ENCODE measurements around the gene GRK5. TPM values are rescaled to one million over a fixed set of nuclear protein-coding genes. Genes with fewer than 3 reads are reported as not detected.

GRK5 gene
- total and polyA plus RNA-seq, 5 donors from 2014 or later, result 5.1 to 46.4 (median 14.5) TPM

GRCh38 chr10:119315128-119316001 is 108.0 kb downstream of the GRK5 start:
- no peak overlapping the region for H3K27ac ChIP-seq (ENCODE audit: insufficient read depth, low read length, poor library complexity, severe bottlenecking)
- H3K27me3 ChIP-seq (ENCODE audit: control insufficient read depth, insufficient read depth, low read length), result no peaks in the 10 kb centered on the region
- no peaks in the 10 kb centered on the region for H3K36me3 ChIP-seq (ENCODE audit: control insufficient read depth, insufficient read depth, low read length)
- peaks cover 42% of the 10 kb centered on the region for H3K4me1 ChIP-seq (ENCODE audit: control insufficient read depth, insufficient read depth, low read length, poor library complexity, severe bottlenecking)
- Mint-ChIP-seq H3K4me1 (peaks cover 5 to 79% (median 46%) of the 10 kb centered on the region in 4 donors), H3K27ac (peak overlapping the region; percentile 60 to 85 (median 64)), H3K4me3 (peak overlapping the region in 2 of 4 donors; percentile 10 to 64), H3K36me3 (peaks cover 14% of the 10 kb centered on the region), H3K9me3 (no peaks in the 10 kb centered on the region), H3K27me3 (no peaks in the 10 kb centered on the region)
- DNase-seq, result peak in 2 of 3 donors; percentile 23 to 69
- H3K4me3 ChIP-seq (ENCODE audit: low read depth, low read length), result no peak overlapping the region
- peak; percentile 81 to 87 for ATAC-seq (ENCODE audit: low read depth in 2 of 2)
- H3K9me3 ChIP-seq (ENCODE audit: control insufficient read depth in 2 of 2, low read length in 2 of 2), result no peaks in the 10 kb centered on the region

- Histone ChIP-seq H3K27ac (ENCODE audit: insufficient read depth, low read length, poor library complexity, severe bottlenecking) (no peak overlapping the region), H3K36me3 (ENCODE audit: control insufficient read depth, insufficient read depth, low read length) (no peaks in the 10 kb centered on the region), H3K9me3 (ENCODE audit: control insufficient read depth in 2 of 2, low read length in 2 of 2) (no peaks in the 10 kb centered on the region), H3K4me1 (ENCODE audit: control insufficient read depth, insufficient read depth, low read length, poor library complexity, severe bottlenecking) (peaks cover 42% of the 10 kb centered on the region), H3K27me3 (ENCODE audit: control insufficient read depth, insufficient read depth, low read length) (no peaks in the 10 kb centered on the region), H3K4me3 (ENCODE audit: low read depth, low read length) (no peak overlapping the region)
- peaks cover 12% of the 10 kb centered on the region for H3K36me3 Mint-ChIP-seq
- no peaks in the 10 kb centered on the region for H3K27me3 Mint-ChIP-seq
- H3K4me3 Mint-ChIP-seq, result no peak overlapping the region
- peaks cover 5 to 78% (median 42%) of the 10 kb centered on the region in 4 donors for H3K4me1 Mint-ChIP-seq
- H3K27ac Mint-ChIP-seq, result peak overlapping the region in 2 of 3 donors; percentile 64 to 79
- no peaks in the 10 kb centered on the region for H3K9me3 Mint-ChIP-seq
- DNase-seq (no peak), ATAC-seq (ENCODE audit: low read depth in 2 of 2) (no peak)
These were observed 108.6 kb downstream of the GRK5 start for GRCh38 chr10:119316002-119316358.

- Histone ChIP-seq H3K9me3 (ENCODE audit: control insufficient read depth in 2 of 2, low read length in 2 of 2) (no peaks in the 10 kb centered on the region), H3K4me1 (ENCODE audit: control insufficient read depth, insufficient read depth, low read length, poor library complexity, severe bottlenecking) (peaks cover 42% of the 10 kb centered on the region), H3K4me3 (ENCODE audit: low read depth, low read length) (no peak overlapping the region), H3K36me3 (ENCODE audit: control insufficient read depth, insufficient read depth, low read length) (no peaks in the 10 kb centered on the region), H3K27ac (ENCODE audit: insufficient read depth, low read length, poor library complexity, severe bottlenecking) (no peak overlapping the region), H3K27me3 (ENCODE audit: control insufficient read depth, insufficient read depth, low read length) (no peaks in the 10 kb centered on the region)
- H3K36me3 Mint-ChIP-seq, result peaks cover 16% of the 10 kb centered on the region
- peaks cover 5 to 77% (median 43%) of the 10 kb centered on the region in 4 donors for H3K4me1 Mint-ChIP-seq
- H3K27ac Mint-ChIP-seq, result peak overlapping the region in 2 of 3 donors; percentile 15 to 17
- no peak overlapping the region for H3K4me3 Mint-ChIP-seq
- H3K27me3 Mint-ChIP-seq, result no peaks in the 10 kb centered on the region
- DNase-seq, result no peak
- H3K9me3 Mint-ChIP-seq, result no peaks in the 10 kb centered on the region
- no peak for ATAC-seq (ENCODE audit: low read depth in 2 of 2)
These were observed 109.3 kb downstream of the GRK5 start for GRCh38 chr10:119316729-119317097.

GRCh38 chr10:119318411-119319160 is 111.2 kb downstream of the GRK5 start:
- no peak overlapping the region for H3K4me3 Mint-ChIP-seq
- H3K4me1 Mint-ChIP-seq, result peaks cover 5 to 71% (median 35%) of the 10 kb centered on the region in 4 donors
- Histone ChIP-seq H3K4me3 (ENCODE audit: low read depth, low read length) (no peak overlapping the region), H3K36me3 (ENCODE audit: control insufficient read depth, insufficient read depth, low read length) (no peaks in the 10 kb centered on the region), H3K9me3 (ENCODE audit: control insufficient read depth in 2 of 2, low read length in 2 of 2) (no peaks in the 10 kb centered on the region), H3K27ac (ENCODE audit: insufficient read depth, low read length, poor library complexity, severe bottlenecking) (no peak overlapping the region), H3K4me1 (ENCODE audit: control insufficient read depth, insufficient read depth, low read length, poor library complexity, severe bottlenecking) (peaks cover 28% of the 10 kb centered on the region), H3K27me3 (ENCODE audit: control insufficient read depth, insufficient read depth, low read length) (no peaks in the 10 kb centered on the region)
- DNase-seq (no peak), ATAC-seq (ENCODE audit: low read depth in 2 of 2) (no peak)
- H3K27ac Mint-ChIP-seq, result peak overlapping the region in 1 of 3 donors; percentile 42
- H3K27me3 Mint-ChIP-seq, result no peaks in the 10 kb centered on the region
- H3K9me3 Mint-ChIP-seq, result no peaks in the 10 kb centered on the region
- H3K36me3 Mint-ChIP-seq, result peaks cover 10% of the 10 kb centered on the region

GRCh38 chr10:119319161-119319919 is 112.0 kb downstream of the GRK5 start:
- peaks cover 10% of the 10 kb centered on the region for H3K36me3 Mint-ChIP-seq
- Histone ChIP-seq H3K4me1 (ENCODE audit: control insufficient read depth, insufficient read depth, low read length, poor library complexity, severe bottlenecking) (peaks cover 20% of the 10 kb centered on the region), H3K27me3 (ENCODE audit: control insufficient read depth, insufficient read depth, low read length) (no peaks in the 10 kb centered on the region), H3K36me3 (ENCODE audit: control insufficient read depth, insufficient read depth, low read length) (no peaks in the 10 kb centered on the region), H3K9me3 (ENCODE audit: control insufficient read depth in 2 of 2, low read length in 2 of 2) (no peaks in the 10 kb centered on the region), H3K4me3 (ENCODE audit: low read depth, low read length) (no peak overlapping the region), H3K27ac (ENCODE audit: insufficient read depth, low read length, poor library complexity, severe bottlenecking) (no peak overlapping the region)
- peaks cover 5 to 65% (median 35%) of the 10 kb centered on the region in 4 donors for H3K4me1 Mint-ChIP-seq
- peak overlapping the region in 1 of 3 donors; percentile 42 for H3K27ac Mint-ChIP-seq
- peak overlapping the region in 1 of 4 donors; percentile 35 for H3K4me3 Mint-ChIP-seq
- no peak for ATAC-seq (ENCODE audit: low read depth in 2 of 2)
- no peaks in the 10 kb centered on the region for H3K9me3 Mint-ChIP-seq
- no peaks in the 10 kb centered on the region for H3K27me3 Mint-ChIP-seq
- no peak for DNase-seq

GRCh38 chr10:119319920-119320258 is 112.5 kb downstream of the GRK5 start:
- peaks cover 5 to 64% (median 34%) of the 10 kb centered on the region in 4 donors for H3K4me1 Mint-ChIP-seq
- no peak overlapping the region for H3K4me3 ChIP-seq (ENCODE audit: low read depth, low read length)
- no peak overlapping the region for H3K4me3 Mint-ChIP-seq
- H3K36me3 ChIP-seq (ENCODE audit: control insufficient read depth, insufficient read depth, low read length), result no peaks in the 10 kb centered on the region
- H3K4me1 ChIP-seq (ENCODE audit: control insufficient read depth, insufficient read depth, low read length, poor library complexity, severe bottlenecking), result peaks cover 15% of the 10 kb centered on the region
- no peaks in the 10 kb centered on the region for H3K27me3 ChIP-seq (ENCODE audit: control insufficient read depth, insufficient read depth, low read length)
- peaks cover 10% of the 10 kb centered on the region for H3K36me3 Mint-ChIP-seq
- ATAC-seq (ENCODE audit: low read depth in 2 of 2) (no peak), DNase-seq (no peak)
- no peaks in the 10 kb centered on the region for H3K9me3 ChIP-seq (ENCODE audit: control insufficient read depth in 2 of 2, low read length in 2 of 2)
- no peak overlapping the region for H3K27ac ChIP-seq (ENCODE audit: insufficient read depth, low read length, poor library complexity, severe bottlenecking)
- H3K27me3 Mint-ChIP-seq, result no peaks in the 10 kb centered on the region
- H3K27ac Mint-ChIP-seq, result no peak overlapping the region
- H3K9me3 Mint-ChIP-seq, result no peaks in the 10 kb centered on the region

GRCh38 chr10:119320981-119321380 is 113.6 kb downstream of the GRK5 start:
- DNase-seq (no peak), ATAC-seq (ENCODE audit: low read depth in 2 of 2) (no peak)
- no peaks in the 10 kb centered on the region for H3K9me3 Mint-ChIP-seq
- no peak overlapping the region for H3K4me3 Mint-ChIP-seq
- no peaks in the 10 kb centered on the region for H3K36me3 ChIP-seq (ENCODE audit: control insufficient read depth, insufficient read depth, low read length)
- peaks cover 0 to 53% (median 23%) of the 10 kb centered on the region in 4 donors for H3K4me1 Mint-ChIP-seq
- H3K27ac ChIP-seq (ENCODE audit: insufficient read depth, low read length, poor library complexity, severe bottlenecking), result no peak overlapping the region
- no peak overlapping the region for H3K4me3 ChIP-seq (ENCODE audit: low read depth, low read length)
- H3K27me3 ChIP-seq (ENCODE audit: control insufficient read depth, insufficient read depth, low read length), result no peaks in the 10 kb centered on the region
- H3K36me3 Mint-ChIP-seq, result peaks cover 10% of the 10 kb centered on the region
- H3K27me3 Mint-ChIP-seq, result no peaks in the 10 kb centered on the region
- H3K27ac Mint-ChIP-seq, result peak overlapping the region in 1 of 3 donors; percentile 47
- H3K4me1 ChIP-seq (ENCODE audit: control insufficient read depth, insufficient read depth, low read length, poor library complexity, severe bottlenecking), result peaks cover 4% of the 10 kb centered on the region
- H3K9me3 ChIP-seq (ENCODE audit: control insufficient read depth in 2 of 2, low read length in 2 of 2), result no peaks in the 10 kb centered on the region

All from CD4-positive, CD25-positive, alpha-beta regulatory T cell (primary cell).